PFSK-1 (cell line): Measurements from ENCODE around the gene ALB.

Experiments
- POLR2AphosphoS5 ChIP-seq: IDR thresholded peaks from 2 replicates; pipeline ENCODE4 v1.6.1; 2012; ENCODE audit warnings: low read depth, mild to moderate bottlenecking, control low read depth, low read length, moderate library complexity
- TF ChIP-seq, protein P1 (sequence below), 2 experiments: IDR thresholded peaks; 2 replicates each; pipeline versions ENCODE4 v1.6.1 to v1.8.0; 2011 to 2012; ENCODE audit warnings: low read depth in 2 of 2, low read length in 2 of 2, control low read depth in 1 of 2, inconsistent platforms in 1 of 2, mild to moderate bottlenecking in 1 of 2, moderate library complexity in 1 of 2; ENCODE audit not compliant: insufficient read depth in 1 of 2

DNA sequence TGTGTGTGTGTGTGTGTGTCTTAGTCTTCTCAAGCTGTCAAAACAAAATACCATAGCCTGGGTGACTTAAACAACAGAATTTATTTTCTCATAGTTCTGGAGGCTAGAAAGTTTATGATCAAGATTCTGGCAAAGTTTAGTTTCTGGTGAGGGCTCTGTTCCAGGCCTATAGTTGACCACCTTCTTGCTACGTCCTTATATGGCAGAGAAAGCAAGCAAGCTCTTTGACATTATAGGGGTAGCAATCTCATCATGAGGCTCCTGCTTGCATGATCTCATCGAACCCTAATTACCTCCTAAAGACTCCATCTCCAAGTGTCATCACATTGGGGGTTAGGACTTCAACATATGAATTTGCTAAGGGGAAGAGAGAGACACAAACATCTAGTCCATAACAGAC, 25.0 kb downstream of the ALB start:
- TF ChIP-seq POLR2AphosphoS5 = no peak
- TF ChIP-seq, protein P1, sequence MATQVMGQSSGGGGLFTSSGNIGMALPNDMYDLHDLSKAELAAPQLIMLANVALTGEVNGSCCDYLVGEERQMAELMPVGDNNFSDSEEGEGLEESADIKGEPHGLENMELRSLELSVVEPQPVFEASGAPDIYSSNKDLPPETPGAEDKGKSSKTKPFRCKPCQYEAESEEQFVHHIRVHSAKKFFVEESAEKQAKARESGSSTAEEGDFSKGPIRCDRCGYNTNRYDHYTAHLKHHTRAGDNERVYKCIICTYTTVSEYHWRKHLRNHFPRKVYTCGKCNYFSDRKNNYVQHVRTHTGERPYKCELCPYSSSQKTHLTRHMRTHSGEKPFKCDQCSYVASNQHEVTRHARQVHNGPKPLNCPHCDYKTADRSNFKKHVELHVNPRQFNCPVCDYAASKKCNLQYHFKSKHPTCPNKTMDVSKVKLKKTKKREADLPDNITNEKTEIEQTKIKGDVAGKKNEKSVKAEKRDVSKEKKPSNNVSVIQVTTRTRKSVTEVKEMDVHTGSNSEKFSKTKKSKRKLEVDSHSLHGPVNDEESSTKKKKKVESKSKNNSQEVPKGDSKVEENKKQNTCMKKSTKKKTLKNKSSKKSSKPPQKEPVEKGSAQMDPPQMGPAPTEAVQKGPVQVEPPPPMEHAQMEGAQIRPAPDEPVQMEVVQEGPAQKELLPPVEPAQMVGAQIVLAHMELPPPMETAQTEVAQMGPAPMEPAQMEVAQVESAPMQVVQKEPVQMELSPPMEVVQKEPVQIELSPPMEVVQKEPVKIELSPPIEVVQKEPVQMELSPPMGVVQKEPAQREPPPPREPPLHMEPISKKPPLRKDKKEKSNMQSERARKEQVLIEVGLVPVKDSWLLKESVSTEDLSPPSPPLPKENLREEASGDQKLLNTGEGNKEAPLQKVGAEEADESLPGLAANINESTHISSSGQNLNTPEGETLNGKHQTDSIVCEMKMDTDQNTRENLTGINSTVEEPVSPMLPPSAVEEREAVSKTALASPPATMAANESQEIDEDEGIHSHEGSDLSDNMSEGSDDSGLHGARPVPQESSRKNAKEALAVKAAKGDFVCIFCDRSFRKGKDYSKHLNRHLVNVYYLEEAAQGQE (IDR thresholded peaks at IDR 0.05; ENCODE audit: insufficient read depth in 1 of 2, low read depth in 2 of 2, low read length in 2 of 2) = no peak
